Measurements from ENCODE around the gene TTC4. TPM values are rescaled to one million over a fixed set of nuclear protein-coding genes. Genes with fewer than 3 reads are reported as not detected.

Gene TTC4
- total RNA-seq, 1 experiment from 2014 or later = 30.8 TPM

DNA sequence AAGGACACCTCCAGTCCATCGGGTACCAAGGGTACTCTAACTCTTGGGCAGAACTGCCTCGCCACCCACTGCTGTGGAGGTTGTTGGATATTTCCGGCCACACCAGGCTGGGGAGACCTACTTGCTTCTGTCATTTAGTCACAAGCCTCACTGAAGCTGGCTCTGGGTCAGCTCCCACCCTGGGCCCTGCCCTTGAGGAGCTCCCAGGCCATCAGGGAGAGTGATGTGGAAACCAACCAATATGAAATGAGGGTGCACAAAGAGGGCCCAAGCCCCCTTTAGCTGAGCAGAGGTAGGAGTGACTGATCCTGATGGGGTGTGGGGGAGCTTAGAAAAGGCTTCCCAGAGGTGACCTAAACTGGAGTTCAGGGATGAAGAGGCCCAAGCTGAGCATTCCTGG lies 29.0 kb downstream of the TTC4 start:
- no peaks in the 10 kb centered on the region for H3K79me2 ChIP-seq (ENCODE audit: insufficient read depth, low read length)
- H3K27ac ChIP-seq (ENCODE audit: insufficient read length, low read depth, low read length) = no peak overlapping the region
- no peak for DNase-seq
- no peak overlapping the region for H3K18ac ChIP-seq (ENCODE audit: insufficient read length, low read depth, low read length)
- H3K27ac Mint-ChIP-seq = peak overlapping the region in 1 of 3 experiments; percentile 40; a peak in 2 of 7 replicates
- no peak overlapping the region for H4K5ac ChIP-seq (ENCODE audit: insufficient read length, low read depth, low read length)
- H3K4me1 ChIP-seq (ENCODE audit: insufficient read depth, low read length) = no peaks in the 10 kb centered on the region
- no peak overlapping the region for H2BK5ac ChIP-seq (ENCODE audit: insufficient read length, low read length)
- no peak overlapping the region for H4K91ac ChIP-seq (ENCODE audit: insufficient read length, low read depth, low read length)
- H3K36me3 Mint-ChIP-seq (ENCODE audit: insufficient read depth in 1 of 3, low read depth in 3 of 3) = peaks cover 12 to 33% (median 22%) of the 10 kb centered on the region in 3 experiments; a peak in 6 of 7 replicates
- H4K8ac ChIP-seq (replicated peaks; ENCODE audit: insufficient read length, low read depth, low read length) = no peak overlapping the region
- H3K27me3 Mint-ChIP-seq (ENCODE audit: low read depth) = peaks cover 2% of the 10 kb centered on the region; the same call in 1 of the 2 replicates
- H3K4me3 Mint-ChIP-seq = no peak overlapping the region
- TF ChIP-seq, protein P1, sequence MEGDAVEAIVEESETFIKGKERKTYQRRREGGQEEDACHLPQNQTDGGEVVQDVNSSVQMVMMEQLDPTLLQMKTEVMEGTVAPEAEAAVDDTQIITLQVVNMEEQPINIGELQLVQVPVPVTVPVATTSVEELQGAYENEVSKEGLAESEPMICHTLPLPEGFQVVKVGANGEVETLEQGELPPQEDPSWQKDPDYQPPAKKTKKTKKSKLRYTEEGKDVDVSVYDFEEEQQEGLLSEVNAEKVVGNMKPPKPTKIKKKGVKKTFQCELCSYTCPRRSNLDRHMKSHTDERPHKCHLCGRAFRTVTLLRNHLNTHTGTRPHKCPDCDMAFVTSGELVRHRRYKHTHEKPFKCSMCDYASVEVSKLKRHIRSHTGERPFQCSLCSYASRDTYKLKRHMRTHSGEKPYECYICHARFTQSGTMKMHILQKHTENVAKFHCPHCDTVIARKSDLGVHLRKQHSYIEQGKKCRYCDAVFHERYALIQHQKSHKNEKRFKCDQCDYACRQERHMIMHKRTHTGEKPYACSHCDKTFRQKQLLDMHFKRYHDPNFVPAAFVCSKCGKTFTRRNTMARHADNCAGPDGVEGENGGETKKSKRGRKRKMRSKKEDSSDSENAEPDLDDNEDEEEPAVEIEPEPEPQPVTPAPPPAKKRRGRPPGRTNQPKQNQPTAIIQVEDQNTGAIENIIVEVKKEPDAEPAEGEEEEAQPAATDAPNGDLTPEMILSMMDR (conservative IDR thresholded peaks at IDR 0.05) = no peak
- no peaks in the 10 kb centered on the region for H4K20me1 ChIP-seq (ENCODE audit: control insufficient read depth, insufficient read depth, insufficient read length)
- H3K23me2 ChIP-seq (ENCODE audit: insufficient read length, low read depth, low read length, poor library complexity, severe bottlenecking) = no peaks in the 10 kb centered on the region
- H3K4me2 ChIP-seq (ENCODE audit: insufficient read depth, insufficient read length, low read length) = no peak overlapping the region
- no peak overlapping the region for H3K9ac ChIP-seq (ENCODE audit: extremely low read depth, insufficient read length, low read length)
- H3K4ac ChIP-seq (ENCODE audit: low read depth, low read length) = no peak overlapping the region
- H3K27me3 ChIP-seq (ENCODE audit: insufficient read depth, low read length) = no peaks in the 10 kb centered on the region
- peaks cover 0 to 3% of the 10 kb centered on the region in 2 experiments; a peak in 2 of 5 replicates for H3K9me3 Mint-ChIP-seq
- no peaks in the 10 kb centered on the region for H3K9me3 ChIP-seq (ENCODE audit: control insufficient read depth, low read depth, low read length)
- no CpG with 5 or more reads among the region's 3 CpGs for WGBS (ENCODE audit: extremely low coverage, insufficient read length, low lambda C conversion rate)
- no peak overlapping the region for H2BK15ac ChIP-seq (ENCODE audit: low read depth, low read length)
- H2BK120ac ChIP-seq (ENCODE audit: low read depth, low read length, poor library complexity, severe bottlenecking) = no peak overlapping the region
- H2AFZ ChIP-seq (ENCODE audit: low read length) = no peak overlapping the region
- no peak overlapping the region for H2AK5ac ChIP-seq (ENCODE audit: insufficient read length, low read length)
- no peak overlapping the region for H2BK20ac ChIP-seq (ENCODE audit: low read depth, low read length, poor library complexity, severe bottlenecking)
- H2BK12ac ChIP-seq (ENCODE audit: insufficient read length, low read depth, low read length) = no peak overlapping the region
- H3K4me1 Mint-ChIP-seq = 0 out of 4 replicates have a peak, but pooled peaks cover 0 to 3% of the 10 kb centered on the region in 2 experiments
- no peak overlapping the region for H3K23ac ChIP-seq (ENCODE audit: insufficient read length, low read depth, low read length)
- no peak overlapping the region for H3K56ac ChIP-seq (ENCODE audit: insufficient read length, low read depth, low read length)
- no peak overlapping the region for H3T11ph ChIP-seq (ENCODE audit: low read length)
- no peaks in the 10 kb centered on the region for H3K79me1 ChIP-seq (ENCODE audit: insufficient read depth, low read depth, low read length, poor library complexity, severe bottlenecking)
- no peak overlapping the region for H3K14ac ChIP-seq (ENCODE audit: insufficient read depth, low read length)
